HepG2 (cell line): ENCODE measurements around the gene PTPN3. TPM values are rescaled to one million over a fixed set of nuclear protein-coding genes. Genes with fewer than 3 reads are reported as not detected.

Experiments used
- BCL6 ChIP-seq: IDR thresholded peaks from 2 replicates; pipeline ENCODE4 v1.6.1; 2016; ENCODE audit warnings: missing genetic modification reagents, missing compliant biosample characterization
- CREM ChIP-seq, 2 experiments: sonication (generic) in 1 of 2; formaldehyde crosslinking in 1 of 2; IDR thresholded peaks; 2 replicates each; pipeline versions ENCODE4 v1.4.0 to v1.6.1; 2016 to 2020; ENCODE audit warnings: antibody characterized with exemption in 1 of 2, mild to moderate bottlenecking in 1 of 2, missing genetic modification reagents in 1 of 2
- FIP1L1 ChIP-seq: fragments of 200-400 bp; formaldehyde crosslinking; IDR thresholded peaks from 2 replicates; pipeline ENCODE4 v1.6.1; 2018; ENCODE audit warnings: low read depth, mild to moderate bottlenecking, low read length, moderate library complexity, borderline replicate concordance; ENCODE audit not compliant: insufficient read depth
- FOXA1 ChIP-seq, 2 experiments: fragments of 450-650 bp in 1 of 2; sonication (generic) in 1 of 2; formaldehyde crosslinking in 1 of 2; IDR thresholded peaks; 2 replicates each; pipeline versions ENCODE4 v1.4.0 to v1.6.1; 2016 to 2020; ENCODE audit warnings: missing genetic modification reagents in 1 of 2
- HOXD1 ChIP-seq: sonication (generic); formaldehyde crosslinking; IDR thresholded peaks from 2 replicates; pipeline ENCODE4 v1.5.0; 2020; ENCODE audit warnings: missing genetic modification reagents
- MXD4 ChIP-seq: IDR thresholded peaks from 2 replicates; pipeline ENCODE4 v1.6.1; 2016; ENCODE audit warnings: mild to moderate bottlenecking, missing biosample characterization, missing genetic modification reagents
- PAWR ChIP-seq: sonication (generic); formaldehyde crosslinking; IDR thresholded peaks from 2 replicates; pipeline ENCODE4 v1.4.0; 2020; ENCODE audit warnings: missing genetic modification reagents, mild to moderate bottlenecking, borderline replicate concordance
- PCBP1 ChIP-seq: fragments of 200-400 bp; formaldehyde crosslinking; IDR thresholded peaks from 2 replicates; pipeline ENCODE4 v1.6.1; 2017; ENCODE audit warnings: mild to moderate bottlenecking, low read depth, low read length, borderline replicate concordance
- PPARG ChIP-seq: conservative IDR thresholded peaks from 2 replicates; pipeline ENCODE4 v1.6.1; 2016; ENCODE audit warnings: missing biosample characterization, missing genetic modification reagents
- TBX2 ChIP-seq: sonication (generic); formaldehyde crosslinking; IDR thresholded peaks from 2 replicates; pipeline ENCODE4 v1.5.0; 2020; ENCODE audit warnings: missing genetic modification reagents, mild to moderate bottlenecking, borderline replicate concordance
- ZNF121 ChIP-seq: sonication (generic); formaldehyde crosslinking; IDR thresholded peaks from 2 replicates; pipeline ENCODE4 v1.5.0; 2020; ENCODE audit warnings: mild to moderate bottlenecking, missing genetic modification reagents
- ZNF451 ChIP-seq: sonication (generic); formaldehyde crosslinking; IDR thresholded peaks from 2 replicates; pipeline ENCODE4 v1.5.0; 2020; ENCODE audit warnings: mild to moderate bottlenecking, missing genetic modification reagents
- ZNF563 ChIP-seq: sonication (generic); formaldehyde crosslinking; IDR thresholded peaks from 2 replicates; pipeline ENCODE4 v1.8.0; 2022; ENCODE audit warnings: mild to moderate bottlenecking, moderate library complexity, missing genetic modification reagents
- polyA plus RNA-seq, 8 experiments: library from polyadenylated mRNA; depleted of rRNA in 3 of 8; stranded (reverse) in 7 of 8; unstranded in 1 of 8; fragments of >200 nt; fragmentation: Illumina TruSeq in 4 of 8; extraction: Trizol in 4 of 8; gene quantifications; 2 replicates each; pipeline versions ENCODE4 v1.2.1 to v1.2.3, GENCODE V29; 2011 to 2016; ENCODE audit warnings: low read depth in 4 of 8, missing spikeins in 1 of 8, mixed read lengths in 1 of 8; ENCODE audit not compliant: insufficient read depth in 1 of 8
- total RNA-seq, 5 experiments: library from RNA; depleted of rRNA; stranded (reverse); fragments of >200 nt; fragmentation: Illumina TruSeq; extraction: Trizol; gene quantifications; 2 replicates each; pipeline ENCODE4 v1.2.3, GENCODE V29; 2016; ENCODE audit warnings: low read depth in 1 of 5
- TF ChIP-seq, protein P1 (sequence below): fragments of 450-650 bp; IDR thresholded peaks from 2 replicates; pipeline ENCODE4 v1.6.1; 2017
- TF ChIP-seq, protein P2 (sequence below): sonication (generic); formaldehyde crosslinking; IDR thresholded peaks from 2 replicates; pipeline ENCODE4 v1.5.0; 2020; ENCODE audit warnings: mild to moderate bottlenecking, missing genetic modification reagents, moderate library complexity
- TF ChIP-seq, protein P3 (sequence below): sonication (generic); formaldehyde crosslinking; IDR thresholded peaks from 2 replicates; pipeline ENCODE4 v1.5.1; 2020; ENCODE audit warnings: mild to moderate bottlenecking, missing genetic modification reagents, borderline replicate concordance
- TF ChIP-seq, protein P4 (sequence below): IDR thresholded peaks from 2 replicates; pipeline ENCODE4 v1.6.1; 2016; ENCODE audit warnings: low read depth, borderline replicate concordance
- TF ChIP-seq, protein P5 (sequence below): sonication (generic); formaldehyde crosslinking; IDR thresholded peaks from 2 replicates; pipeline ENCODE4 v1.5.0; 2020; ENCODE audit warnings: mild to moderate bottlenecking, missing genetic modification reagents
- TF ChIP-seq, protein P6 (sequence below): sonication (generic); formaldehyde crosslinking; IDR thresholded peaks from 2 replicates; pipeline ENCODE4 v1.4.0; 2020; ENCODE audit warnings: missing genetic modification reagents, borderline replicate concordance

PTPN3 gene
- total and polyA plus RNA-seq, 2 of the 13 experiments (the other 11 are each of a cell fraction or from before 2014, with no cell fraction given): 5.6 to 20.5 TPM

DNA sequence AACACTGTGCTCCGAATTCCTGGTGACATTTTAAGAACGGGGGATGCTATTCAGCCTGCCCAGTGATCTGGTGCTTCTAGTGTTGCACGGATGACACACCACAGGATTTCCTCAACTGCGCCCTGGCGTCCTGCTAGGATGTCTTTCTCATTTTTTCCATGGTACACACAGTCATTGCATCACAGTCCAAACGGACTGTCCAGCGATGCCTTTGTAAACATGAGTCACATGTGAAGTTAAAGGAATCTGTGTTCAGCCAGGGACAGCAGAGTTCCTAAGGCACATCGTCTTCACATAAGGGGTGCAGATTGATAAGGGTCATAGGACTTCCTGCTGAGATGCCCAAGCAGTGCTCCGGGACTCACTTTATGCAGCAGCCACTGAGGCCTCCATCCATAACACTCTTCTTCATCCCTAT is 9.3 kb upstream of the PTPN3 start (continued):
- no peak for TF ChIP-seq FIP1L1
- TF ChIP-seq, protein P1, sequence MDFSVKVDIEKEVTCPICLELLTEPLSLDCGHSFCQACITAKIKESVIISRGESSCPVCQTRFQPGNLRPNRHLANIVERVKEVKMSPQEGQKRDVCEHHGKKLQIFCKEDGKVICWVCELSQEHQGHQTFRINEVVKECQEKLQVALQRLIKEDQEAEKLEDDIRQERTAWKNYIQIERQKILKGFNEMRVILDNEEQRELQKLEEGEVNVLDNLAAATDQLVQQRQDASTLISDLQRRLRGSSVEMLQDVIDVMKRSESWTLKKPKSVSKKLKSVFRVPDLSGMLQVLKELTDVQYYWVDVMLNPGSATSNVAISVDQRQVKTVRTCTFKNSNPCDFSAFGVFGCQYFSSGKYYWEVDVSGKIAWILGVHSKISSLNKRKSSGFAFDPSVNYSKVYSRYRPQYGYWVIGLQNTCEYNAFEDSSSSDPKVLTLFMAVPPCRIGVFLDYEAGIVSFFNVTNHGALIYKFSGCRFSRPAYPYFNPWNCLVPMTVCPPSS: no peak
- TF ChIP-seq, protein P2, sequence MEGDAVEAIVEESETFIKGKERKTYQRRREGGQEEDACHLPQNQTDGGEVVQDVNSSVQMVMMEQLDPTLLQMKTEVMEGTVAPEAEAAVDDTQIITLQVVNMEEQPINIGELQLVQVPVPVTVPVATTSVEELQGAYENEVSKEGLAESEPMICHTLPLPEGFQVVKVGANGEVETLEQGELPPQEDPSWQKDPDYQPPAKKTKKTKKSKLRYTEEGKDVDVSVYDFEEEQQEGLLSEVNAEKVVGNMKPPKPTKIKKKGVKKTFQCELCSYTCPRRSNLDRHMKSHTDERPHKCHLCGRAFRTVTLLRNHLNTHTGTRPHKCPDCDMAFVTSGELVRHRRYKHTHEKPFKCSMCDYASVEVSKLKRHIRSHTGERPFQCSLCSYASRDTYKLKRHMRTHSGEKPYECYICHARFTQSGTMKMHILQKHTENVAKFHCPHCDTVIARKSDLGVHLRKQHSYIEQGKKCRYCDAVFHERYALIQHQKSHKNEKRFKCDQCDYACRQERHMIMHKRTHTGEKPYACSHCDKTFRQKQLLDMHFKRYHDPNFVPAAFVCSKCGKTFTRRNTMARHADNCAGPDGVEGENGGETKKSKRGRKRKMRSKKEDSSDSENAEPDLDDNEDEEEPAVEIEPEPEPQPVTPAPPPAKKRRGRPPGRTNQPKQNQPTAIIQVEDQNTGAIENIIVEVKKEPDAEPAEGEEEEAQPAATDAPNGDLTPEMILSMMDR: peak; percentile 21; the same call in 1 of the 2 replicates
- peak; percentile 49; the same call in 1 of the 2 replicates for TF ChIP-seq CREM (IDR thresholded peaks at IDR 0.05)
- TF ChIP-seq CREM (CRISPR knock-in tag; IDR thresholded peaks at IDR 0.05): no peak
- TF ChIP-seq TBX2 (CRISPR knock-in tag): peak; percentile 56; the same call in 1 of the 2 replicates
- 0 out of 2 replicates have a peak, but pooled peaks have one; percentile 15 for TF ChIP-seq HOXD1
- TF ChIP-seq, protein P3, sequence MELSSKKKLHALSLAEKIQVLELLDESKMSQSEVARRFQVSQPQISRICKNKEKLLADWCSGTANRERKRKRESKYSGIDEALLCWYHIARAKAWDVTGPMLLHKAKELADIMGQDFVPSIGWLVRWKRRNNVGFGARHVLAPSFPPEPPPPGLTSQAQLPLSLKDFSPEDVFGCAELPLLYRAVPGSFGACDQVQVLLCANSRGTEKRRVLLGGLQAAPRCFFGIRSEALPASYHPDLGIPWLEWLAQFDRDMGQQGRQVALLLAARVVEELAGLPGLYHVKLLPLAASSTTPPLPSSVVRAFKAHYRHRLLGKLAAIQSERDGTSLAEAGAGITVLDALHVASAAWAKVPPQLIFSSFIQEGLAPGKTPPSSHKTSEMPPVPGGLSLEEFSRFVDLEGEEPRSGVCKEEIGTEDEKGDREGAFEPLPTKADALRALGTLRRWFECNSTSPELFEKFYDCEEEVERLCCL (CRISPR knock-in tag): no peak
- TF ChIP-seq, protein P4, sequence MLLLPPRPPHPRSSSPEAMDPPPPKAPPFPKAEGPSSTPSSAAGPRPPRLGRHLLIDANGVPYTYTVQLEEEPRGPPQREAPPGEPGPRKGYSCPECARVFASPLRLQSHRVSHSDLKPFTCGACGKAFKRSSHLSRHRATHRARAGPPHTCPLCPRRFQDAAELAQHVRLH (CRISPR knock-in tag): peak; percentile 88; the same call in 1 of the 2 replicates
- peak; percentile 73; the same call in 1 of the 2 replicates for TF ChIP-seq FOXA1 (IDR thresholded peaks at IDR 0.05)
- TF ChIP-seq FOXA1 (CRISPR knock-in tag; IDR thresholded peaks at IDR 0.05): peak; percentile 99
- no peak for TF ChIP-seq ZNF563 (CRISPR knock-in tag)
- TF ChIP-seq PCBP1: no peak
- TF ChIP-seq ZNF451: no peak
- TF ChIP-seq BCL6 (CRISPR knock-in tag): peak; percentile 98
- peak; percentile 65 for TF ChIP-seq PPARG
- peak; percentile 68; the same call in 1 of the 2 replicates for TF ChIP-seq MXD4 (CRISPR knock-in tag)
- TF ChIP-seq, protein P5, sequence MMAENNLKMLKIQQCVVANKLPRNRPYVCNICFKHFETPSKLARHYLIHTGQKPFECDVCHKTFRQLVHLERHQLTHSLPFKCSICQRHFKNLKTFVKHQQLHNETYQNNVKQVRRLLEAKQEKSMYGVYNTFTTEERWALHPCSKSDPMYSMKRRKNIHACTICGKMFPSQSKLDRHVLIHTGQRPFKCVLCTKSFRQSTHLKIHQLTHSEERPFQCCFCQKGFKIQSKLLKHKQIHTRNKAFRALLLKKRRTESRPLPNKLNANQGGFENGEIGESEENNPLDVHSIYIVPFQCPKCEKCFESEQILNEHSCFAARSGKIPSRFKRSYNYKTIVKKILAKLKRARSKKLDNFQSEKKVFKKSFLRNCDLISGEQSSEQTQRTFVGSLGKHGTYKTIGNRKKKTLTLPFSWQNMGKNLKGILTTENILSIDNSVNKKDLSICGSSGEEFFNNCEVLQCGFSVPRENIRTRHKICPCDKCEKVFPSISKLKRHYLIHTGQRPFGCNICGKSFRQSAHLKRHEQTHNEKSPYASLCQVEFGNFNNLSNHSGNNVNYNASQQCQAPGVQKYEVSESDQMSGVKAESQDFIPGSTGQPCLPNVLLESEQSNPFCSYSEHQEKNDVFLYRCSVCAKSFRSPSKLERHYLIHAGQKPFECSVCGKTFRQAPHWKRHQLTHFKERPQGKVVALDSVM (CRISPR knock-in tag): no peak
- TF ChIP-seq, protein P6, sequence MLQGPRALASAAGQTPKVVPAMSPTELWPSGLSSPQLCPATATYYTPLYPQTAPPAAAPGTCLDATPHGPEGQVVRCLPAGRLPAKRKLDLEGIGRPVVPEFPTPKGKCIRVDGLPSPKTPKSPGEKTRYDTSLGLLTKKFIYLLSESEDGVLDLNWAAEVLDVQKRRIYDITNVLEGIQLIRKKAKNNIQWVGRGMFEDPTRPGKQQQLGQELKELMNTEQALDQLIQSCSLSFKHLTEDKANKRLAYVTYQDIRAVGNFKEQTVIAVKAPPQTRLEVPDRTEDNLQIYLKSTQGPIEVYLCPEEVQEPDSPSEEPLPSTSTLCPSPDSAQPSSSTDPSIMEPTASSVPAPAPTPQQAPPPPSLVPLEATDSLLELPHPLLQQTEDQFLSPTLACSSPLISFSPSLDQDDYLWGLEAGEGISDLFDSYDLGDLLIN: no peak
- TF ChIP-seq PAWR (CRISPR knock-in tag): no peak
- TF ChIP-seq ZNF121: no peak
